SK-N-SH (cell line): ENCODE data around the gene KCNA10. TPM values are rescaled to one million over a fixed set of nuclear protein-coding genes. Genes with fewer than 3 reads are reported as not detected.

Experiments
- CTCF ChIA-PET: fragments of 300-600, 350-600 bp; formaldehyde crosslinking; extraction: SDS; loops from one replicate; lab custom pipeline; 2021; lab: Yijun Ruan, JAX
- POLR2A ChIA-PET: fragments of 350-600 bp; sonication (Branson Sonifier 250); formaldehyde crosslinking; extraction: SDS; loops from one replicate; lab custom pipeline; 2020; ENCODE audit warnings: antibody characterized with exemption, inconsistent platforms; lab: Yijun Ruan, JAX
- DNase-seq: peaks from one replicate; pipeline ENCODE4 v3.0.0; 2012
- H2AFZ ChIP-seq: fragments of 200-600 bp; sonication (generic); 2 replicates; pipeline ENCODE4 v1.8.1; 2016; ENCODE audit warnings: antibody characterized with exemption, mild to moderate bottlenecking, low read depth
- H3F3A ChIP-seq: fragments of 200-600 bp; sonication (generic); replicated peaks from 2 replicates; pipeline ENCODE3; 2016; ENCODE audit warnings: antibody characterized with exemption, mild to moderate bottlenecking; ENCODE audit not compliant: insufficient read depth
- H3K27ac ChIP-seq, 2 experiments: fragments of 200-500 bp in 1 of 2; fragments of 200-600 bp in 1 of 2; sonication (Bioruptor generic) in 1 of 2; sonication (generic), shearing (Covaris generic) in 1 of 2; 2 replicates each; pipeline versions ENCODE4 v1.5.1 to v1.6.1; 2014 to 2016; ENCODE audit warnings: low read depth in 2 of 2, inconsistent platforms in 1 of 2, low read length in 1 of 2, mild to moderate bottlenecking in 1 of 2, mixed read lengths in 1 of 2
- H3K27me3 ChIP-seq: fragments of 200-600 bp; sonication (generic), shearing (Covaris generic); 2 replicates; pipeline ENCODE4 v1.6.1; 2016; ENCODE audit warnings: mixed run types; ENCODE audit not compliant: insufficient read depth
- H3K36me3 ChIP-seq, 2 experiments: fragments of 200-500 bp in 1 of 2; fragments of 200-600 bp in 1 of 2; sonication (Bioruptor generic) in 1 of 2; sonication (generic) in 1 of 2; replicated peaks in 1 of 2; 2 replicates each; pipeline versions ENCODE3 to v1.5.1; 2014 to 2016; ENCODE audit warnings: low read length in 1 of 2, mild to moderate bottlenecking in 1 of 2; ENCODE audit not compliant: insufficient read depth in 2 of 2, control insufficient read depth in 1 of 2
- H3K4me1 ChIP-seq, 2 experiments: fragments of 200-500 bp in 1 of 2; fragments of 200-600 bp in 1 of 2; sonication (Bioruptor generic) in 1 of 2; sonication (generic), shearing (Covaris generic) in 1 of 2; 2 replicates each; pipeline versions ENCODE4 v1.5.1 to v1.6.1; 2014 to 2016; ENCODE audit warnings: low read depth in 1 of 2, low read length in 1 of 2, mixed run types in 1 of 2; ENCODE audit not compliant: insufficient read depth in 2 of 2, control insufficient read depth in 1 of 2
- H3K4me2 ChIP-seq: fragments of 200-600 bp; sonication (generic), shearing (Covaris generic); 2 replicates; pipeline ENCODE4 v1.6.1; 2017; ENCODE audit warnings: mixed run types
- H3K4me3 ChIP-seq, 2 experiments: fragments of 200-500 bp in 1 of 2; fragments of 200-600 bp in 1 of 2; sonication (Bioruptor generic) in 1 of 2; sonication (generic), shearing (Covaris generic) in 1 of 2; 2 replicates each; pipeline versions ENCODE4 v1.5.1 to v1.8.1; 2014 to 2016; ENCODE audit warnings: low read depth in 2 of 2, inconsistent platforms in 1 of 2, low read length in 1 of 2, mild to moderate bottlenecking in 1 of 2, mixed read lengths in 1 of 2, moderate library complexity in 1 of 2
- H3K79me2 ChIP-seq: fragments of 200-600 bp; sonication (generic); 2 replicates; pipeline ENCODE4 v1.8.1; 2017; ENCODE audit warnings: mild to moderate bottlenecking; ENCODE audit not compliant: insufficient read depth
- H3K9ac ChIP-seq: fragments of 200-600 bp; sonication (generic); 2 replicates; pipeline ENCODE4 v1.6.1; 2017; ENCODE audit warnings: mixed run types
- H3K9me2 ChIP-seq: fragments of 200-600 bp; sonication (generic); 2 replicates; pipeline ENCODE4 v1.6.1; 2017; ENCODE audit warnings: mixed run types
- H3K9me3 ChIP-seq: fragments of 200-600 bp; sonication (generic); 2 replicates; pipeline ENCODE4 v1.6.1; 2017; ENCODE audit warnings: mixed run types, mild to moderate bottlenecking, moderate library complexity
- H4K20me1 ChIP-seq: fragments of 200-600 bp; sonication (generic); 2 replicates; pipeline ENCODE4 v1.6.1; 2017; ENCODE audit warnings: mild to moderate bottlenecking, mixed run types; ENCODE audit not compliant: insufficient read depth
- FOSL2 ChIP-seq: IDR thresholded peaks from 2 replicates; pipeline ENCODE4 v1.4.0; 2012; ENCODE audit warnings: low read depth, mild to moderate bottlenecking, moderate library complexity, borderline replicate concordance
- MAX ChIP-seq: IDR thresholded peaks from 2 replicates; pipeline ENCODE4 v1.4.0; 2012; ENCODE audit warnings: low read depth
- RAD21 ChIP-seq: IDR thresholded peaks from 2 replicates; pipeline ENCODE4 v1.6.1; 2012; ENCODE audit warnings: mild to moderate bottlenecking, low read length
- RCOR1 ChIP-seq: fragments of 150-350 bp; IDR thresholded peaks from 2 replicates; pipeline ENCODE4 v1.6.1; 2017; ENCODE audit warnings: antibody characterized with exemption, low read length
- TEAD4 ChIP-seq: IDR thresholded peaks from 2 replicates; pipeline ENCODE4 v1.4.0; 2012; ENCODE audit warnings: mild to moderate bottlenecking, borderline replicate concordance; ENCODE audit not compliant: insufficient read depth
- WGBS: methylation state at CpG from one replicate; pipeline ENCODE4 v1.1.6; 2017; ENCODE audit warnings: low lambda C conversion rate; 5-methylcytosine and 5-hydroxymethylcytosine counted together
- polyA plus RNA-seq, 3 experiments: library from polyadenylated mRNA; depleted of rRNA; stranded (reverse); fragments of >200 nt; gene quantifications; 2 replicates each; pipeline ENCODE4 v1.2.3, GENCODE V29; 2012
- TF ChIP-seq, protein P1 (sequence below): IDR thresholded peaks from 2 replicates; pipeline ENCODE4; 2012
- TF ChIP-seq, protein P2 (sequence below): IDR thresholded peaks from 2 replicates; pipeline ENCODE4 v1.4.0; 2012; ENCODE audit warnings: low read depth, borderline replicate concordance

KCNA10 gene
- polyA plus RNA-seq, 1 of the 3 experiments (the other 2 are of a cell fraction) = not detected

GRCh38 chr1:110481968-110482623, 36.9 kb downstream of the KCNA10 start:
- H3K9me3 ChIP-seq = no peaks in the 10 kb centered on the region
- no peak overlapping the region for H3K4me2 ChIP-seq
- no peak for TF ChIP-seq RAD21
- no peak for TF ChIP-seq RCOR1
- H3K27ac ChIP-seq = no peak overlapping the region
- WGBS = 77% methylated on average over 12 of the region's 12 CpGs
- DNase-seq = no peak
- no peaks in the 10 kb centered on the region for H3K79me2 ChIP-seq
- H3K27me3 ChIP-seq = no peaks in the 10 kb centered on the region
- H3K36me3 ChIP-seq = no peaks in the 10 kb centered on the region
- CTCF ChIA-PET = interaction anchor here (1.4 to 13.4 kb wide), 3 partner anchors 16 to 69 kb away, joined by 4 to 132 read pairs (median 16); no protein-coding TSS in a partner anchor
- peaks cover 0 to 10% of the 10 kb centered on the region in 2 experiments; a peak in 2 of 4 replicates for H3K4me1 ChIP-seq
- H4K20me1 ChIP-seq = no peaks in the 10 kb centered on the region
- H3K9me2 ChIP-seq = no peaks in the 10 kb centered on the region
- POLR2A ChIA-PET = no interaction called here
- peaks cover 7% of the 10 kb centered on the region for H3F3A ChIP-seq
- H3K4me3 ChIP-seq = no peak overlapping the region
- no peak overlapping the region for H3K9ac ChIP-seq
- no peak overlapping the region for H2AFZ ChIP-seq

DNA sequence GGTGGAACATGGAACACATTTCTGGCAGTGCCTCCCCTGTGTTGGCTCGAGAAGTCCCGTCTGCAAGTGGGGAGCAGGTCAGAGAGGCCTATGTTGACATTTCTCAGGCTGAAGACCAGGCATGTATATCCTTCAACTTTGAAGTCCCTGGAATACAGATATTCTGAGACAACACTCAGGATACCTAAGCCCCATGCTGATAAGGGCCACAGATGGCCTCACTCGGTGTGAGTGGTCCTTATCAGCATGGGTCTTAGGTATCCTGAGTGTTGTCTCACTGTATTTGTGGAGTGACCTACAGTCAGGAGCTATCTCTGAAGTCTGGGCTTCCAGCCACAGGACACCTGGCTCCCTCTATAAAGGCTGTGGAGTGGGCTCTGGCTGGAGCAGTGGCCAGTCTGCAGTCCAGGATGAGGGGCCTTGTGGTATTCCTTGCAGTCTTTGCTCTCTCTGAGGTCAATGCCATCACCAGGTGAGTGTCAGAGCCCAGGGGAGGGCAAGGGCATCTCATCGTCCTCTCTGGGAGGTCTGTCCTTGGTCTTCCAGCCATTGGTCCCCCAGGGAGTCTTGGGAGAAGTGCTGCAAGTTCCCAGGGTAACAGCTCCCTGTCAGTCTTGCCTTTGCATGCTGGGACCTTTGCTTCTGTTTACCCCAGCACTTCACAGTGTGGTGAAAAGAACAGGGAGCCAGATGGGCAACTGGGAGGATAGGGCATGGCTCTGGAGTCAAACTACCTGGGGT, 38.4 kb downstream of the KCNA10 start:
- Histone ChIP-seq H3K4me2 (no peak overlapping the region), H2AFZ (no peak overlapping the region), H3K36me3 (no peaks in the 10 kb centered on the region), H4K20me1 (no peaks in the 10 kb centered on the region), H3K4me1 (peaks cover 2 to 15% of the 10 kb centered on the region in 2 experiments; a peak in 2 of 4 replicates), H3K4me3 (no peak overlapping the region), H3F3A (peaks cover 8% of the 10 kb centered on the region), H3K9me3 (no peaks in the 10 kb centered on the region), H3K27ac (no peak overlapping the region), H3K9ac (no peak overlapping the region), H3K9me2 (no peaks in the 10 kb centered on the region), H3K27me3 (no peaks in the 10 kb centered on the region), H3K79me2 (no peaks in the 10 kb centered on the region)
- POLR2A ChIA-PET = no interaction called here
- WGBS = 77% methylated on average over 4 of the region's 4 CpGs
- no peak for TF ChIP-seq MAX
- DNase-seq = no peak
- CTCF ChIA-PET = interaction anchor here (1.0 to 13.4 kb wide), 5 partner anchors 9 to 168 kb away, joined by 3 to 132 read pairs (median 5); no protein-coding TSS in a partner anchor

- 94% methylated on average over 6 of the region's 8 CpGs for WGBS
- Histone ChIP-seq H2AFZ (no peak overlapping the region), H3K9me2 (no peaks in the 10 kb centered on the region), H3K4me1 (peaks cover 2 to 15% of the 10 kb centered on the region in 2 experiments; a peak in 2 of 4 replicates), H4K20me1 (no peaks in the 10 kb centered on the region), H3K4me2 (no peak overlapping the region), H3K4me3 (no peak overlapping the region), H3K27me3 (no peaks in the 10 kb centered on the region), H3K27ac (no peak overlapping the region), H3K9ac (no peak overlapping the region), H3F3A (peaks cover 8% of the 10 kb centered on the region), H3K9me3 (no peaks in the 10 kb centered on the region), H3K36me3 (no peaks in the 10 kb centered on the region), H3K79me2 (no peaks in the 10 kb centered on the region)
- DNase-seq = no peak
- POLR2A ChIA-PET = no interaction called here
- TF ChIP-seq, protein P1, sequence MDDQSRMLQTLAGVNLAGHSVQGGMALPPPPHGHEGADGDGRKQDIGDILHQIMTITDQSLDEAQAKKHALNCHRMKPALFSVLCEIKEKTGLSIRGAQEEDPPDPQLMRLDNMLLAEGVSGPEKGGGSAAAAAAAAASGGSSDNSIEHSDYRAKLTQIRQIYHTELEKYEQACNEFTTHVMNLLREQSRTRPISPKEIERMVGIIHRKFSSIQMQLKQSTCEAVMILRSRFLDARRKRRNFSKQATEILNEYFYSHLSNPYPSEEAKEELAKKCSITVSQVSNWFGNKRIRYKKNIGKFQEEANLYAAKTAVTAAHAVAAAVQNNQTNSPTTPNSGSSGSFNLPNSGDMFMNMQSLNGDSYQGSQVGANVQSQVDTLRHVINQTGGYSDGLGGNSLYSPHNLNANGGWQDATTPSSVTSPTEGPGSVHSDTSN = no peak
- TF ChIP-seq TEAD4 (no peak), FOSL2 (no peak)
- TF ChIP-seq, protein P2, sequence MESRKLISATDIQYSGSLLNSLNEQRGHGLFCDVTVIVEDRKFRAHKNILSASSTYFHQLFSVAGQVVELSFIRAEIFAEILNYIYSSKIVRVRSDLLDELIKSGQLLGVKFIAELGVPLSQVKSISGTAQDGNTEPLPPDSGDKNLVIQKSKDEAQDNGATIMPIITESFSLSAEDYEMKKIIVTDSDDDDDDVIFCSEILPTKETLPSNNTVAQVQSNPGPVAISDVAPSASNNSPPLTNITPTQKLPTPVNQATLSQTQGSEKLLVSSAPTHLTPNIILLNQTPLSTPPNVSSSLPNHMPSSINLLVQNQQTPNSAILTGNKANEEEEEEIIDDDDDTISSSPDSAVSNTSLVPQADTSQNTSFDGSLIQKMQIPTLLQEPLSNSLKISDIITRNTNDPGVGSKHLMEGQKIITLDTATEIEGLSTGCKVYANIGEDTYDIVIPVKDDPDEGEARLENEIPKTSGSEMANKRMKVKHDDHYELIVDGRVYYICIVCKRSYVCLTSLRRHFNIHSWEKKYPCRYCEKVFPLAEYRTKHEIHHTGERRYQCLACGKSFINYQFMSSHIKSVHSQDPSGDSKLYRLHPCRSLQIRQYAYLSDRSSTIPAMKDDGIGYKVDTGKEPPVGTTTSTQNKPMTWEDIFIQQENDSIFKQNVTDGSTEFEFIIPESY = no peak
- CTCF ChIA-PET = interaction anchor here (1.0 to 13.4 kb wide), 4 partner anchors 11 to 67 kb away, joined by 4 to 132 read pairs (median 7); no protein-coding TSS in a partner anchor
These were observed 40.1 kb downstream of the KCNA10 start for GRCh38 chr1:110478886-110479285.
